HG03060 (cell line): ENCODE measurements around the gene RANBP3.

Experiments
- ATAC-seq: cut with Tn5 transposase; IDR thresholded peaks from one replicate; pipeline ENCODE4 v1.9.1; 2021; ENCODE audit warnings: low read depth, moderate number of reproducible peaks; ENCODE audit not compliant: unreplicated experiment

The RANBP3 gene

GRCh38 chr19:5932146-5932545, 45.8 kb downstream of the RANBP3 start:
- no peak for ATAC-seq

GRCh38 chr19:5931251-5931650, 46.7 kb downstream of the RANBP3 start:
- no peak for ATAC-seq

GRCh38 chr19:5929625-5930024, 48.3 kb downstream of the RANBP3 start:
- ATAC-seq = no peak

DNA sequence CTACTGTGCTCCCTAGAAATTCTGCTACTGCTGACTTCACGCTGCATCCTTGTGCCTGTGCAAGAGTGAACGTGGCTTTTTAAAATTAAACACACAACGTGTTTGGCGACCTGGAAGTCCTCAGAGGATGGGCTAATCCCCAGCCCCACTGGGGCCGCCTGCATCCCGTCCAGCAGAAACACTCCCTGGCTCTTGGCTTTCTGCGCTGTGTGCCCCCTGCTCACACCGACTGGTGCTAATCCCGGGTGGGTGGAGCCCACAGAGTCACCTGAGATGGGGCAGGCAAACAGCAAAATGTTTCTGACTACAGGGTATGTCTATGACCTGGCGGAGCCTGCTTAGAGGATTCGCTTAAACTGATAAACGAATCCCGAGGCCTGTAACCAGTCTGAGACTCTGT, 48.8 kb downstream of the RANBP3 start:
- ATAC-seq = no peak

GRCh38 chr19:5927441-5927821, 50.5 kb downstream of the RANBP3 start:
- ATAC-seq = no peak

DNA sequence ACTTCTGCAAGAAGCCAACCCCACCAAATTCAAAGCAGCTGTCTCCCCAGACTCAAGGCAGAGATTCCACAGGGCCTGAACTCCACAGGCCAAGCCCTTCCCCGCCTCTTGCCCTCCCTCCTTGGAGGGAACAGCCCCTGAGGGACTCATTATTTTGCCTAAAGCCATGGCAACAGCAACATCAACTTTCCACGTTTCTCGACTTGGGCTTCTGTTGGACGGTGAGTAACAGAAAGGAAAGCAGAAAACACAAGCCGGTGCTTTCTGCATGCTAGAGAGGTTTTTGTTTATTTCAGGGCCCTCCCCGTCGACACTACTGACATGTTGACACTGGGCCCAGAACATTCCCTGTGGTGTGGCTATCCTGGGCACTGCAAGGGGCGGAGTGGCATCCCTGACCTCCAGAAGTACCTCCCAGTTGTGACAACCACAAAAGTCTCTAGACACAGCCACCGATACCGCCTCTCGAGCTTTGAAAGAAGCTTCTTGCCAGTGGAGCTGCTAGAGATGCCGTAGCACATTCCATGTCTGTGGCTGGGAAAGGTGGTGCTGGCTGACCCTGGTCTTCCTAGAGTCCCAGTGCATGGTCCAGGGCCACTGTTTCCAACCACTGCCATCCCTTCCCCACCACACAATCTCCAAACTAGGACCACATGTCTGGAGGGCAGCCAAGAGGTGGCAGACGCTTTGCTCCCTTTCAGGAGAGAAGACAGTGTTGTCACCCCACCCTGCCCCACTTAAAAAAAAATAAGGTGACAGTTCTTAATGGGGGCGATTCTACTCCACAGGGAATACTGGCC, 51.1 kb downstream of the RANBP3 start:
- no peak for ATAC-seq

GRCh38 chr19:5925830-5926427, 52.0 kb downstream of the RANBP3 start:
- ATAC-seq = no peak

DNA sequence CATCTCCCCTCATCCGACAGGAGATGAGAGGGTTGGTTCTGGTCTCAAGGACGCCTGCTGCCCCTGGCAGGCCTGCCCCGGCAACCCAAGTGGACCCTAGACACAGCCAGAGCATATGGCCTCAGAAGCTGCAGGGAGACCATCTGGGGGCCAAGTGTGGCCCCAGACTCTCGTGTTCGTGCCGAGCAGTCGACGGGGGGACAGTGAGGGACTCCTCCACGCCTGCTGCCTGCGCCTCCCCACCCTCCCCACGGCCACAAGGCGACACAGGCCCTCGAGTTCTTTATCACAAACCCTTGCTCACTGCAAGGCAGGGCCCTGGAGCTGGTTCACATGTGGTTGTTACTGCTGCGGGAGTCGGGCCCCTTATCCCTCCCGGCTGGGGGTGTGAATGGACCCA, 54.6 kb downstream of the RANBP3 start:
- no peak for ATAC-seq

DNA sequence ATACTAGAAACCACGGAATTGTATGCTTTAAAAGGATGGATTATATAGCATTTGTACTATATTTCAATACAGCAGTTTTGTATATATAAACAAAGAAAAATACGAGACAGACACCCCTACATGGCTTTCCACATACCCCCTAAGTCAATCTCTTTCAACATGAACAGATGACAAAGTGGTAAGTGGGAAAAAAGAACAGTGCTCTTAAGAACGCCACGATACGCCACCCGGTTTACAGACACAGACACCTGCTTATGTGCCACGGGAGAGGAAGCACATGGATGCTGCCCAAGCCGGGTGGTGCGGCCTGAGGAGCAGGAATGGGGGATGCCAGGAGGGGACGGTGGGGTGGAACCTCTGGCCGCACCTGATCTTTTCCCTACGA, 55.8 kb downstream of the RANBP3 start:
- no peak for ATAC-seq

- ATAC-seq = no peak
These were observed 56.3 kb downstream of the RANBP3 start for GRCh38 chr19:5921516-5922160.

DNA sequence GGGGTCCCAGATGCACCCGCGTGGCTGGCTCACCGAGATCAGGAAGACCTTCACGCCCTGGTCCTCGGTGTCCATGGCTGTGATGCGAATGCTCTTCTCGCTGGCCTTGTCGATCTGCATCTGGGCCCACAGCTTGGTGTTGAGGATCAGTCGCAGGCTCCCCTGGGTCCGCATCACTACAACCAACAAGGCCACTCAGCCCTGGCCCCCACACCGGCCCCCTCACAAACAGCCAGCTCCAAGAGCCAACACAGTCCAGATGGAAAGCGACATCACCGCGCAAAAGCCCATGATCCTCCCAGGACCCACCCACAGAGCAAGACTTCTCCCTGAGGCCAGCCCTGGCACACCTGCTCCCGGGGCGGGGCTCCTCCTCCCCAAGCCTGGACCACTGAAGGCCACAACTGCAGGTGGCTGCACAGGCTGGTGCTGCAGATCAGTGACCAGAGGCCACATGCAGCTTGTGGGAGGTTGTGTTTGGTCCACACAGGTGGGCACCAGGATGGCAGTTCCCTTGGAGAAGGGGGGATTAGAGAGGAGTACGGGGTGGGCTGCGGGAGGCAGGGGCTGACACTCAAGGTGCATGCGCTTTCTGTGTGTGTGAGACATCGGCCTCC, 59.4 kb downstream of the RANBP3 start:
- ATAC-seq = no peak

- ATAC-seq = no peak
These were observed 60.4 kb downstream of the RANBP3 start for GRCh38 chr19:5917431-5918107.

- ATAC-seq = no peak
These were observed 61.7 kb downstream of the RANBP3 start for GRCh38 chr19:5916181-5916708.

GRCh38 chr19:5915782-5916165, 62.2 kb downstream of the RANBP3 start:
- ATAC-seq = no peak

GRCh38 chr19:5914946-5915781, 62.8 kb downstream of the RANBP3 start:
- ATAC-seq = no peak

- no peak for ATAC-seq
These were observed 63.6 kb downstream of the RANBP3 start for GRCh38 chr19:5914358-5914774.

- ATAC-seq = no peak
These were observed 64.1 kb downstream of the RANBP3 start, which contains the start of gene CAPS for GRCh38 chr19:5913739-5914357. Gene CAPS, plus strand, starts transcription at chr19:5914254. Its CDS starts 153 bp downstream, at chr19:5914407.

GRCh38 chr19:5911366-5911765, 66.6 kb downstream of the RANBP3 start:
- ATAC-seq = no peak

DNA sequence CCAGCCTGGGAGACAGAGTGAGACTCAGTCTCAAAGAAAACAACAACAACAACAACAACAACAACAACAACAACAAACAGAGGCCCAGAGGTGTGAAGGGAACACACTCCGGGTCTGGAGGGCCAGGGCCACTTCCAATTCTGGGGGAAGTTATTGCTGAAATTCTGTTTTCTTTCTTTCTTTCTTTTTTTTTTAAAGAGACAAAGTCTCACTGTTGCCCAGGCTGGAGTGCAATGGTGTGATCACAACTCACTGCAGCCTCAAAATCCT, 67.4 kb downstream of the RANBP3 start:
- ATAC-seq = no peak
